OCI-M2 (cell line): ENCODE results near the gene PCDHGA11.
"Not testable (repeated sequence)": the region's sequence is repeated elsewhere in the genome, so short reads cannot be mapped to it uniquely, and the experiment has no call there.

Experiments used
- DNase-seq: peaks from one replicate; lab custom pipeline; 2025; ENCODE audit not compliant: unreplicated experiment; lab: John Stamatoyannopoulos, UW

The PCDHGA11 gene

GRCh38 chr5:141430332-141431113, 9.7 kb downstream of the PCDHGA11 start, which contains the start of gene PCDHGA12:
Gene PCDHGA12 (plus strand): TSS chr5:141430507. CDS start chr5:141430760, 253 bp downstream.
- no peak for DNase-seq

- no peak for DNase-seq
Observed at GRCh38 chr5:141431286-141431685, 10.4 kb downstream of the PCDHGA11 start.

GRCh38 chr5:141432308-141432707, 11.5 kb downstream of the PCDHGA11 start:
- not testable (repeated sequence) for DNase-seq

GRCh38 chr5:141432726-141433125, 11.9 kb downstream of the PCDHGA11 start:
- DNase-seq, result not testable (repeated sequence)

GRCh38 chr5:141434006-141434405, 13.2 kb downstream of the PCDHGA11 start:
- DNase-seq, result no peak

GRCh38 chr5:141437221-141437620, 16.4 kb downstream of the PCDHGA11 start:
- DNase-seq, result no peak

- DNase-seq, result no peak
Observed at GRCh38 chr5:141439411-141440141, 18.7 kb downstream of the PCDHGA11 start.

- DNase-seq, result no peak
Observed at GRCh38 chr5:141440341-141440740, 19.5 kb downstream of the PCDHGA11 start.

- no peak for DNase-seq
Observed at GRCh38 chr5:141441571-141442170, 20.8 kb downstream of the PCDHGA11 start.

GRCh38 chr5:141465351-141465750, 44.5 kb downstream of the PCDHGA11 start:
- no peak for DNase-seq
